Trophoblast cell (in vitro differentiated cells and primary cell): Measurements from ENCODE around the gene GOLGA5.

ENCODE experiments used
- DNase-seq, 2 donors: peaks; one replicate each; pipeline ENCODE4 v3.0.0-alpha.2; 2016
- H2AFZ ChIP-seq: 2 replicates; pipeline ENCODE4 v1.6.1; 2013; ENCODE audit warnings: low read length, moderate library complexity, mild to moderate bottlenecking; ENCODE audit not compliant: insufficient read depth, poor library complexity
- H2AK5ac ChIP-seq: 2 replicates; pipeline ENCODE4 v1.6.1; 2013; ENCODE audit warnings: mild to moderate bottlenecking, low read length
- H2BK120ac ChIP-seq: 2 replicates; pipeline ENCODE4 v1.6.1; 2013; ENCODE audit warnings: low read length, mild to moderate bottlenecking, moderate library complexity; ENCODE audit not compliant: insufficient read depth, poor library complexity
- H2BK12ac ChIP-seq: 2 replicates; pipeline ENCODE4 v1.6.1; 2013; ENCODE audit warnings: mild to moderate bottlenecking, low read length, moderate library complexity
- H2BK5ac ChIP-seq: 2 replicates; pipeline ENCODE4 v1.6.1; 2013; ENCODE audit warnings: low read length, low read depth, moderate library complexity, mild to moderate bottlenecking; ENCODE audit not compliant: poor library complexity
- H3K14ac ChIP-seq: 2 replicates; pipeline ENCODE4 v1.6.1; 2013; ENCODE audit warnings: mild to moderate bottlenecking, low read length
- H3K18ac ChIP-seq: 2 replicates; pipeline ENCODE4 v1.6.1; 2013; ENCODE audit warnings: mild to moderate bottlenecking, low read length
- H3K23ac ChIP-seq: 2 replicates; pipeline ENCODE4 v1.6.1; 2013; ENCODE audit warnings: low read length
- H3K27ac ChIP-seq: 2 replicates; pipeline ENCODE4 v1.5.1; 2013; ENCODE audit warnings: low read depth, mild to moderate bottlenecking, inconsistent platforms, low read length, moderate library complexity
- H3K27me3 ChIP-seq: 2 replicates; pipeline ENCODE4 v1.6.1; 2013; ENCODE audit warnings: inconsistent platforms, mild to moderate bottlenecking, low read length, moderate library complexity; ENCODE audit not compliant: insufficient read depth
- H3K36me3 ChIP-seq, 2 experiments: 1 replicate in 1 of 2; 2 replicates in 1 of 2; pipeline ENCODE4 v1.6.1; 2013; ENCODE audit warnings: low read length in 2 of 2, mild to moderate bottlenecking in 2 of 2, moderate library complexity in 1 of 2; ENCODE audit not compliant: insufficient read depth in 2 of 2, control insufficient read depth in 1 of 2
- H3K4ac ChIP-seq: 2 replicates; pipeline ENCODE4 v1.6.1; 2013; ENCODE audit warnings: low read depth, mild to moderate bottlenecking, low read length, moderate library complexity
- H3K4me1 ChIP-seq, 2 experiments: 1 replicate in 1 of 2; 2 replicates in 1 of 2; pipeline ENCODE4 v1.6.1; 2013; ENCODE audit warnings: low read length in 2 of 2, mild to moderate bottlenecking in 2 of 2, moderate library complexity in 1 of 2; ENCODE audit not compliant: insufficient read depth in 2 of 2, control insufficient read depth in 1 of 2
- H3K4me2 ChIP-seq: 2 replicates; pipeline ENCODE4 v1.6.1; 2013; ENCODE audit warnings: inconsistent platforms, mild to moderate bottlenecking, low read length, moderate library complexity
- H3K4me3 ChIP-seq: 2 replicates; pipeline ENCODE4 v1.5.1; 2013; ENCODE audit warnings: mild to moderate bottlenecking, low read depth, low read length, inconsistent platforms
- H3K79me1 ChIP-seq: one replicate; pipeline ENCODE4 v1.6.1; 2013; ENCODE audit warnings: low read length
- H3K79me2 ChIP-seq: 2 replicates; pipeline ENCODE4 v1.6.1; 2013; ENCODE audit warnings: low read length, mild to moderate bottlenecking; ENCODE audit not compliant: control insufficient read depth, insufficient read depth, poor library complexity
- H3K9ac ChIP-seq: 2 replicates; pipeline ENCODE4 v1.6.1; 2013; ENCODE audit warnings: mild to moderate bottlenecking, low read length
- H3K9me3 ChIP-seq: 2 replicates; pipeline ENCODE4 v1.6.1; 2013; ENCODE audit warnings: low read depth, mild to moderate bottlenecking, control low read depth, inconsistent platforms, low read length; ENCODE audit not compliant: insufficient read depth
- H4K12ac ChIP-seq: 2 replicates; pipeline ENCODE4 v1.6.1; 2013; ENCODE audit warnings: low read depth, mild to moderate bottlenecking, low read length, moderate library complexity
- H4K8ac ChIP-seq: 2 replicates; pipeline ENCODE4 v1.6.1; 2013; ENCODE audit warnings: low read depth, mild to moderate bottlenecking, low read length, moderate library complexity
- H4K91ac ChIP-seq: one replicate; pipeline ENCODE4 v1.6.1; 2013; ENCODE audit warnings: low read depth, mild to moderate bottlenecking, low read length, moderate library complexity
- WGBS: extraction: QIAGEN DNeasy Blood & Tissue Kit; methylation state at CpG from one replicate; pipeline ENCODE4 v1.1.7; 2013; ENCODE audit warnings: missing lambda C conversion rate; ENCODE audit not compliant: insufficient read length, insufficient coverage; ENCODE audit errors: extremely low coverage; 5-methylcytosine and 5-hydroxymethylcytosine counted together

GOLGA5 gene

GRCh38 chr14:92883066-92883465, 89.0 kb downstream of the GOLGA5 start:
- H3K14ac ChIP-seq = no peak overlapping the region
- no peak overlapping the region for H3K4me3 ChIP-seq
- H2BK5ac ChIP-seq = no peak overlapping the region
- H3K79me2 ChIP-seq = no peaks in the 10 kb centered on the region
- H2BK12ac ChIP-seq = no peak overlapping the region
- H2AFZ ChIP-seq = no peak overlapping the region
- H3K79me1 ChIP-seq = no peaks in the 10 kb centered on the region
- H3K18ac ChIP-seq = no peak overlapping the region
- H3K36me3 ChIP-seq = no peaks in the 10 kb centered on the region
- no peak overlapping the region for H2BK120ac ChIP-seq
- no peak overlapping the region for H4K12ac ChIP-seq
- no peak for DNase-seq
- WGBS = no CpG with 5 or more reads among the region's 5 CpGs
- peaks cover 0 to 5% of the 10 kb centered on the region in 2 experiments for H3K4me1 ChIP-seq
- no peak overlapping the region for H3K4me2 ChIP-seq
- H3K9me3 ChIP-seq = peaks cover 1% of the 10 kb centered on the region
- H3K27me3 ChIP-seq = no peaks in the 10 kb centered on the region
- no peak overlapping the region for H3K4ac ChIP-seq
- H3K9ac ChIP-seq = no peak overlapping the region
- no peak overlapping the region for H2AK5ac ChIP-seq
- no peak overlapping the region for H3K23ac ChIP-seq
- no peak overlapping the region for H4K91ac ChIP-seq
- H3K27ac ChIP-seq = no peak overlapping the region
- no peak overlapping the region for H4K8ac ChIP-seq

- no CpG with 5 or more reads among the region's 3 CpGs for WGBS
- no peak overlapping the region for H2BK120ac ChIP-seq
- no peak overlapping the region for H3K4me2 ChIP-seq
- H3K14ac ChIP-seq = no peak overlapping the region
- no peak overlapping the region for H3K27ac ChIP-seq
- no peak overlapping the region for H3K23ac ChIP-seq
- H2AK5ac ChIP-seq = no peak overlapping the region
- no peak overlapping the region for H2AFZ ChIP-seq
- no peaks in the 10 kb centered on the region for H3K36me3 ChIP-seq
- H2BK12ac ChIP-seq = no peak overlapping the region
- no peaks in the 10 kb centered on the region for H3K79me1 ChIP-seq
- H4K12ac ChIP-seq = no peak overlapping the region
- H4K8ac ChIP-seq = no peak overlapping the region
- no peak overlapping the region for H3K18ac ChIP-seq
- H3K79me2 ChIP-seq = no peaks in the 10 kb centered on the region
- no peak overlapping the region for H3K4me3 ChIP-seq
- peaks cover 0 to 5% of the 10 kb centered on the region in 2 experiments for H3K4me1 ChIP-seq
- H2BK5ac ChIP-seq = no peak overlapping the region
- no peaks in the 10 kb centered on the region for H3K27me3 ChIP-seq
- DNase-seq = no peak
- H3K4ac ChIP-seq = no peak overlapping the region
- no peak overlapping the region for H3K9ac ChIP-seq
- no peak overlapping the region for H4K91ac ChIP-seq
- H3K9me3 ChIP-seq = peaks cover 4% of the 10 kb centered on the region
Measured at GRCh38 chr14:92884410-92884809, 90.3 kb downstream of the GOLGA5 start.

- H2AFZ ChIP-seq = no peak overlapping the region
- no CpG with 5 or more reads among the region's 8 CpGs for WGBS
Measured at GRCh38 chr14:92885279-92886061, 91.4 kb downstream of the GOLGA5 start.

GRCh38 chr14:92886337-92886736, 92.2 kb downstream of the GOLGA5 start:
- no CpG with 5 or more reads among the region's 11 CpGs for WGBS

More at GRCh38 chr14:92885279-92886061, 91.4 kb downstream of the GOLGA5 start:
- Histone ChIP-seq H2BK120ac (no peak overlapping the region), H4K12ac (no peak overlapping the region), H3K4me3 (no peak overlapping the region), H3K23ac (peak overlapping the region; percentile 45), H3K27ac (no peak overlapping the region), H3K18ac (no peak overlapping the region), H3K4ac (no peak overlapping the region), H2BK5ac (no peak overlapping the region), H3K79me2 (no peaks in the 10 kb centered on the region), H4K8ac (no peak overlapping the region), H2BK12ac (no peak overlapping the region), H3K79me1 (no peaks in the 10 kb centered on the region), H3K4me2 (no peak overlapping the region), H3K36me3 (no peaks in the 10 kb centered on the region), H3K9ac (no peak overlapping the region), H4K91ac (no peak overlapping the region), H3K9me3 (peaks cover 4% of the 10 kb centered on the region), H3K14ac (no peak overlapping the region), H2AK5ac (no peak overlapping the region), H3K27me3 (no peaks in the 10 kb centered on the region), H3K4me1 (peaks cover 0 to 5% of the 10 kb centered on the region in 2 experiments)
- no peak for DNase-seq

More at GRCh38 chr14:92886337-92886736, 92.2 kb downstream of the GOLGA5 start:
- Histone ChIP-seq H3K9ac (no peak overlapping the region), H4K8ac (no peak overlapping the region), H3K9me3 (peaks cover 6% of the 10 kb centered on the region), H2BK5ac (no peak overlapping the region), H3K4me1 (no peaks in the 10 kb centered on the region), H4K91ac (no peak overlapping the region), H3K4me2 (no peak overlapping the region), H3K27me3 (no peaks in the 10 kb centered on the region), H4K12ac (no peak overlapping the region), H2BK12ac (no peak overlapping the region), H3K79me1 (no peaks in the 10 kb centered on the region), H3K79me2 (no peaks in the 10 kb centered on the region), H2AFZ (no peak overlapping the region), H3K18ac (no peak overlapping the region), H3K4ac (no peak overlapping the region), H3K27ac (no peak overlapping the region), H3K23ac (no peak overlapping the region), H3K4me3 (no peak overlapping the region), H2BK120ac (no peak overlapping the region), H2AK5ac (no peak overlapping the region), H3K36me3 (no peaks in the 10 kb centered on the region), H3K14ac (no peak overlapping the region)
- no peak for DNase-seq
